ENCODE data around the gene CSNK1G1.

The CSNK1G1 gene

GRCh38 chr15:64314456-64314855, 41.5 kb downstream of the CSNK1G1 start:
- Mint-ChIP-seq H3K4me1 (peaks cover 6% of the 10 kb centered on the region), H3K36me3 (ENCODE audit: low read depth) (peaks cover 5% of the 10 kb centered on the region), H3K27ac (peak overlapping the region in 1 of 3 experiments; percentile 6), H3K4me3 (no peak overlapping the region), H3K9me3 (peaks cover 4% of the 10 kb centered on the region), H3K27me3 (ENCODE audit: low read depth) (no peaks in the 10 kb centered on the region)
- TF ChIP-seq CTCF (IDR thresholded peaks at IDR 0.05; ENCODE audit: unreplicated experiment in 3 of 3): no peak

DNA sequence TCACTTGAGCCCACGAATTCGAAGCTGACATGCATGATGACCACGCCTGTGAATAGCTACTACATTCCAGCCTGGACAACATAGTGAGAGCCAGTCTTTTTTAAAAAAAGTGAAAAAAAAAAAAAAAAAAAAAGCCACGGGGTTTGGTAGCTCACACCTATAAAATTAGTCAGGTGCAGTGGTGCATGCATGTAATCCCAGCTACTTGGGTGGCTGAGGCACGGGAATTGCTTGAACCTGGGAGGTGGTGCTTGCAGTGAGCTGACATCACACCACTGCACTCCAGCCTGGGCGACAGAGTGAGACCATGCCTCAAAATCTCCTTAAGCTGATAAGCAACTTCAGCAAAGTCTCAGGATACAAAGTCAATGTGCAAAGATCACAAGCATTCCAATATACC, 44.4 kb downstream of the CSNK1G1 start:
- peaks cover 6% of the 10 kb centered on the region for H3K9me3 Mint-ChIP-seq
- peaks cover 6% of the 10 kb centered on the region for H3K4me1 Mint-ChIP-seq
- no peak for TF ChIP-seq CTCF (IDR thresholded peaks at IDR 0.05; ENCODE audit: unreplicated experiment in 3 of 3)

DNA sequence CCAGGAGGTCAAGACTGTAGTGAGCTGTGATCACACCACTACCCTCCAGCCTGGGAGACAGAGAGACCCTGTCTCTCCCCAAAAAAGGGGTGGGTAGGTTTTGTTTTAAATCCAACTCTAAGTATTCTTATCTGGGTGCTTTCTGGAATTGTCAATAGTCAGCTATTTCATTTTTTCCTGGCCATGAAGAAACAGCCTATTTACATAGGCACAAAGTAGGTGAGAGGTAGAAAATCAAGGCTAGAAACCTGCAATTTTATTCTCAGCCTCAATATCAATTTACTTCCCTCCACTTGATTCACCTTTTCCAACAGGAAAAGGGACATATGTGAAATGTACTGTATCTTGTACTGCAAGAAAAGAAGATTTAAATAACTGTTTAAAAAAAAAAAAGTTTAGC, 45.9 kb downstream of the CSNK1G1 start:
- Mint-ChIP-seq H3K4me3 (no peak overlapping the region), H3K27ac (no peak overlapping the region), H3K4me1 (peaks cover 4% of the 10 kb centered on the region), H3K27me3 (ENCODE audit: low read depth) (no peaks in the 10 kb centered on the region), H3K36me3 (ENCODE audit: low read depth) (peaks cover 34% of the 10 kb centered on the region), H3K9me3 (peaks cover 15% of the 10 kb centered on the region)
- TF ChIP-seq CTCF (IDR thresholded peaks at IDR 0.05; ENCODE audit: unreplicated experiment in 3 of 3): no peak

More for the DNA sequence above, 44.4 kb downstream of the CSNK1G1 start:
- H3K27me3 Mint-ChIP-seq (ENCODE audit: low read depth): no peaks in the 10 kb centered on the region
- H3K27ac Mint-ChIP-seq: no peak overlapping the region
- no peak overlapping the region for H3K4me3 Mint-ChIP-seq
- H3K36me3 Mint-ChIP-seq (ENCODE audit: low read depth): peaks cover 22% of the 10 kb centered on the region

DNA sequence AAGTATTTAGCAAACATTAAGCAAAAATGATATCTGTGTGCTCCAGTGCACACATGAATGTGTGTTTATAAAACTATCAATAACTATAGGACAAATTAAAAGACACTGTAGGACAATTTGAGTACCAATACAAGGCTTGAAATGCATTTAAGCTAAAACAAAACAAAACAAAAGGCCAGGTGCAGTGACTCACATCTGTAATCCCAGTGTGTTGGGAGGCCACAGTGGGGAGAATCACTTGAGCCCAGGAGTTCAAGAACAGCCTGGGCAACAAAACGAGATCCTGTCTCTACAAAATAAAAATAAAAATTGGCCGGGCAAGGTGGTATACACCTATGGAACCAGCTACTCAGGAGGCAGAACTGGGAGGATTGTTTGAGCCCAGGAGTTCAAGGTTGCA, 50.7 kb downstream of the CSNK1G1 start:
- Mint-ChIP-seq H3K36me3 (ENCODE audit: low read depth) (peaks cover 42% of the 10 kb centered on the region), H3K4me3 (no peak overlapping the region), H3K4me1 (no peaks in the 10 kb centered on the region), H3K27me3 (ENCODE audit: low read depth) (no peaks in the 10 kb centered on the region), H3K9me3 (peaks cover 11% of the 10 kb centered on the region), H3K27ac (no peak overlapping the region)
- TF ChIP-seq CTCF (IDR thresholded peaks at IDR 0.05; ENCODE audit: unreplicated experiment in 3 of 3): no peak

GRCh38 chr15:64289550-64289949, 66.4 kb downstream of the CSNK1G1 start:
- peaks cover 22% of the 10 kb centered on the region for H3K4me1 Mint-ChIP-seq
- H3K9me3 Mint-ChIP-seq: no peaks in the 10 kb centered on the region

More at GRCh38 chr15:64289550-64289949, 66.4 kb downstream of the CSNK1G1 start:
- Mint-ChIP-seq H3K27ac (no peak overlapping the region), H3K4me3 (no peak overlapping the region), H3K27me3 (ENCODE audit: low read depth) (no peaks in the 10 kb centered on the region), H3K36me3 (ENCODE audit: low read depth) (no peaks in the 10 kb centered on the region)
- no peak for TF ChIP-seq CTCF (IDR thresholded peaks at IDR 0.05; ENCODE audit: unreplicated experiment in 3 of 3)
